GM12872 (cell line): ENCODE data around the gene ZNF487.
A peak's percentile ranks its signal among the peaks of the same experiment; 100 is the strongest.

Source experiments
- TF ChIP-seq, protein P1 (sequence below): IDR thresholded peaks from 3 replicates; pipeline ENCODE4 v1.5.1; 2011; ENCODE audit warnings: low read depth, mild to moderate bottlenecking, low read length, moderate library complexity; ENCODE audit not compliant: insufficient read depth

Gene ZNF487

GRCh38 chr10:43407576-43408330, 29.2 kb upstream of the ZNF487 start:
- TF ChIP-seq, protein P1, sequence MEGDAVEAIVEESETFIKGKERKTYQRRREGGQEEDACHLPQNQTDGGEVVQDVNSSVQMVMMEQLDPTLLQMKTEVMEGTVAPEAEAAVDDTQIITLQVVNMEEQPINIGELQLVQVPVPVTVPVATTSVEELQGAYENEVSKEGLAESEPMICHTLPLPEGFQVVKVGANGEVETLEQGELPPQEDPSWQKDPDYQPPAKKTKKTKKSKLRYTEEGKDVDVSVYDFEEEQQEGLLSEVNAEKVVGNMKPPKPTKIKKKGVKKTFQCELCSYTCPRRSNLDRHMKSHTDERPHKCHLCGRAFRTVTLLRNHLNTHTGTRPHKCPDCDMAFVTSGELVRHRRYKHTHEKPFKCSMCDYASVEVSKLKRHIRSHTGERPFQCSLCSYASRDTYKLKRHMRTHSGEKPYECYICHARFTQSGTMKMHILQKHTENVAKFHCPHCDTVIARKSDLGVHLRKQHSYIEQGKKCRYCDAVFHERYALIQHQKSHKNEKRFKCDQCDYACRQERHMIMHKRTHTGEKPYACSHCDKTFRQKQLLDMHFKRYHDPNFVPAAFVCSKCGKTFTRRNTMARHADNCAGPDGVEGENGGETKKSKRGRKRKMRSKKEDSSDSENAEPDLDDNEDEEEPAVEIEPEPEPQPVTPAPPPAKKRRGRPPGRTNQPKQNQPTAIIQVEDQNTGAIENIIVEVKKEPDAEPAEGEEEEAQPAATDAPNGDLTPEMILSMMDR: peak; percentile 48; the same call in 2 of the 3 replicates

- TF ChIP-seq, protein P1: no peak
Measured at GRCh38 chr10:43408331-43408709, 28.6 kb upstream of the ZNF487 start.

DNA sequence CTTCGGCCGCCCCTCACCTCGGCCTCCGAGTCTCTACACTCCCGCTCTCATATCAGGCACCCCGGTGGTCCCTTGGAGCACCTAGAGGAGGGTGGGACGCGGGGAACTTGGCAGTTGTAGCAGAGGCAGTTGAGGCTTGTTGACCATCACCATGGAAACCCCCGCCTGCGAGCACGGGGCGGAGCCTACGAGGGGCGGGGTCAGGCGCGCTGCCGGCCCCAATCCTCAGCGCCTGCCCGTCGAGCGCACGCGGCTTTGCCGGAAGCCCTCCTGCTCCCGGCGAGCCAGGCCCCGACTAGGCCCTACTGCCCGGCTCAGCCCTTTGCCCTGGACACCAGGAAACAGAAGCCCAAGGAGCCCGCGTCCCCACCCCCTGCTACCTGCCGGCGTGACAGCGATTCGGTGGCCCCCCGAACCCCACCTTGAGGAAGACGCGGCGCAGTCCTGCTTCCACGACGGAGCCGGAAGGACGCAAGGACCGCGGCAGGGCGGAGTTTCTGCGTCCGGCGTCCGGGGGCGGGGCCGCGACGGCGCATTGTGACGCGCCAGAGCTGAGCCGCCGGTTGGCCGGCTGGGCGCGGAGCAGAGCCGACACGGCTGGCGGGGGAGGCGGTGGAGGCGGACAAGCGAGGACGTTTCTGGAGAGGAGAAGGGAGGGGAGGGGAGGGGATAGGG, 28.1 kb upstream of the ZNF487 start, which contains the start of gene HNRNPF:
Gene HNRNPF, minus strand, starts transcription at position 477 of the 675 bp plus-strand sequence. CDS start 21,302 bp downstream, outside the sequence.
- TF ChIP-seq, protein P1: no peak

DNA sequence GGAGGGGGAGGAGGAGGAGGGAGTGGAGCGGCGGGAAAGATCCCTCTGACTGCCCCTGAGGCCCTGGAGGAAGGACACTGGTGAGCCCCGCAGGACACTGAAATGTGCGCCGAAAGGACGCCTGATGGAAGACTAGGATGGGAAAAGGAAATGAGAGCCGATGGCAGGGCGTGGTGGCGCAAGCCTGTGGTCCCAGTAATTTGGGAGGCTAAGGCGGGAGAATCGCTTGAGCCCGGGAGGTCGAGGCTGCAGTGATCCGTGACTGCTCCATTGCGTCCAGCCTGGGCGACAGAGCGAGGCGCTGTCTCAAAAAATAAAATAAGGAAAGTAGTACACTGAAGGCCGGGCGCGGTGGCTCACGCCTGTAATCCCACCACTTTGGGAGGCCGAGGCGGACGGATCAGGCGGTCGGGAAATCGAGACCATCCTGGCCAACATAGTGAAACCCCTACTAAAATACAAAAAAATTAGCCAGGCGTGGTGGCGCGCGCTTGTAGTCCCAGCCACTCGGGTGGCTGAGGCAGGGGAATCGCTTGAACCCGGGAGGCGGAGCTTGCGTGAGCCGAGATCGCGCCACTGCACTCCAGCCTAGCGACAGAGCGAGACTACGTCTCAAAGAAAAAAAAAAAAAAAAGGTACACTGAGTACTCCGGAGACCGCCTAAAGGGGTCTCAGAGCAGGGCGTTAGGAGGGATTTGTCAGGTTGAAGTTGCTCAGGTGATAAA, 27.4 kb upstream of the ZNF487 start:
- TF ChIP-seq, protein P1: no peak

- TF ChIP-seq, protein P1: no peak
Measured at GRCh38 chr10:43410345-43410744, 26.6 kb upstream of the ZNF487 start.

DNA sequence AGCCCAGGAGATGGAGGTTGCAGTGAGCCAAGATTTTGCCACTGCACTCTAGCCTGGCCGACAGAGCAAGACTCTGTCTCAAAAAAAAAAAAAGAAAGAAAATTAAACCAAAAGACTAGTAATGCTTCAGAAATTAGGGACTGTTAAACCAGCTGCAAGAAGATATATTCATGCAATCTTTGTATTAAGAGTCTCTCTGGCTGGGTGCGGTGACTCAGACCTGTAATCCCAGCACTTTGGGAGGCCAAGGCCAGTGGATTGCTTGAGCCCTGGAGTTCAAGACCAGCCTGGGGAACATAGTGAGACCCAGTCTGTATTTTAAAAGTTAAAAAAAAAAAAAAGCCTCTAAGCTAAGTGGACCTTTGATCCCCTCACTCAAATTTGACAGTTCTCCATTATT, 25.4 kb upstream of the ZNF487 start:
- TF ChIP-seq, protein P1: no peak

DNA sequence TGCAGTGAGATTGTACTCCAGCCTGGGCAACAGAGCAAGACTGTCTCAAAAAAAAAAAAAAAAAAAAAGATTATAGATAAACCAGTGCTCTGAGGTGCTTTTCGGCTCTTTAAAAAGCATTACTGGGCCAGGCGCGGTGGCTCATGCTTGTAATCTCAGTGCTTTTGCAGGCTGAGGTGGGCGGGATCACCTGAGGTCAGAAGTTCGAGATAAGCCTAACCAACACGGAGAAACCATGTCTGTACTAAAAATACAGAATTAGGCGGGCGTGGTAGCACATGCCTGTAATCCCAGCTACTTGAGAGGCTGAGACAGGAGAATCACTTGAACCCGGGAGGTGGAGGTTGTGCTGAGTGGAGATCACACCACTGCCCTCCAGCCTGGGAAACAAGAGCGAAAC, 21.4 kb upstream of the ZNF487 start:
- TF ChIP-seq, protein P1: no peak
